Lower lobe of right lung (tissue), 2 donors: ENCODE data around the gene AKAP8L. TPM values are rescaled to one million over a fixed set of nuclear protein-coding genes. Genes with fewer than 3 reads are reported as not detected.

Source experiments
- ATAC-seq, 2 donors: fragments of 200-7000 bp; cut with Tn5 transposase; one replicate each; pipeline ENCODE4 v1.9.1; 2020 to 2022; ENCODE audit warnings: mild to moderate bottlenecking in 2 of 2, moderate library complexity in 2 of 2
- DNase-seq: peaks from one replicate; pipeline ENCODE4 v3.0.0-alpha.2; 2020
- H3K27ac ChIP-seq: fragments of 200-600 bp; one replicate; pipeline ENCODE4 v1.8.0; 2022
- H3K27me3 ChIP-seq: fragments of 200-600 bp; one replicate; pipeline ENCODE4 v1.8.0; 2022; ENCODE audit warnings: low read depth
- H3K36me3 ChIP-seq: fragments of 200-600 bp; one replicate; pipeline ENCODE4 v1.8.0; 2022; ENCODE audit warnings: mild to moderate bottlenecking
- H3K4me1 ChIP-seq: fragments of 200-600 bp; one replicate; pipeline ENCODE4 v1.8.0; 2022
- H3K4me3 ChIP-seq: fragments of 200-600 bp; one replicate; pipeline ENCODE4 v1.8.0; 2022; ENCODE audit warnings: mild to moderate bottlenecking
- H3K9me3 ChIP-seq: fragments of 200-600 bp; one replicate; pipeline ENCODE4 v1.8.0; 2022
- CTCF ChIP-seq: fragments of 200-600 bp; IDR thresholded peaks from one replicate; pipeline ENCODE4 v1.8.0; 2022; ENCODE audit warnings: antibody characterized with exemption, mild to moderate bottlenecking
- intact Hi-C: fragments of 100-400 bp; cut with DNase I; formaldehyde crosslinking; loops from one replicate; pipeline ENCODE4 v1.11.0; 2022
- total RNA-seq: library from RNA; stranded (reverse); fragmentation: NEBNext Ultra II Directional; extraction: Animal tissue kit (Norgen Biotek cat#: 25700); gene quantifications from one replicate; pipeline ENCODE4 v1.2.1, GENCODE V29; 2021
- donor health status: DM: no; HTN: yes; CAD: no; lungs with severe emphysema.

Gene AKAP8L
- total RNA-seq, 1 donor from 2014 or later: 94.2 TPM

GRCh38 chr19:15422296-15423075 is 3.7 kb upstream of the AKAP8L start:
- intact Hi-C loops: no loop called here
- DNase-seq (no peak), ATAC-seq (no peak)
- no peaks in the 10 kb centered on the region for H3K9me3 ChIP-seq
- no peaks in the 10 kb centered on the region for H3K27me3 ChIP-seq
- peak overlapping the region; percentile 65 for H3K27ac ChIP-seq
- peaks cover 50% of the 10 kb centered on the region for H3K36me3 ChIP-seq
- H3K4me3 ChIP-seq: no peak overlapping the region
- no peak for TF ChIP-seq CTCF
- peaks cover 22% of the 10 kb centered on the region for H3K4me1 ChIP-seq

GRCh38 chr19:15421721-15422260 is 3.0 kb upstream of the AKAP8L start:
- ATAC-seq (no peak), DNase-seq (no peak)
- Histone ChIP-seq H3K36me3 (peaks cover 44% of the 10 kb centered on the region), H3K27me3 (no peaks in the 10 kb centered on the region), H3K4me3 (no peak overlapping the region), H3K9me3 (no peaks in the 10 kb centered on the region), H3K27ac (peak overlapping the region; percentile 65), H3K4me1 (peaks cover 29% of the 10 kb centered on the region)
- TF ChIP-seq CTCF: no peak
- intact Hi-C loops: no loop called here

DNA sequence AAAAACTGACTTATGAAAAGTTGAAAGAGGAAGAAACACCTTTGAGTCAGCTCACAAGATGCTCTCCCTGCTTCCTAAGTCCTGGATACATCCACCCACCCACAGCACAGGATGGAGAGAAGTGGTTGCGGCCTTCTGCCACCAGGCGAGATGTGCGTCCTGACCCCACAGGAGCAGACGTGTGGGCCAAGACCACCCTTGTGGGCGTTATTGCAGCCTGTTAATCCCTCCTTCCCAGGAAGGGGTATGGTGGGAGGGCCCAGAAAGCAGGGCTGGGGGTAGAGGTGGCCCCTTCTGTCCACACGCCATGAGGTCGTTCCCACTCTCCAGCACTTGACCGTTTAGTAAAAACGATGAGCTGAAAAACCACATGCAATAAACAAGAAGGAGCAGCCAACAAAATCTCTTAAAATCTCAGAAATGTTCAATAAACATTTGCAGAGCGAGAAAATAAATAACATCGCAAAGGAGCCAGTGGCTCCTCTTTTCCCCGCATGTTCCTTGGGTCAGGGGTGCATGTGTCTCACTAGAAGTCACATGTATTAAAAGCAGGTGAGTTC is 2.4 kb upstream of the AKAP8L start:
- H3K4me3 ChIP-seq: no peak overlapping the region
- ATAC-seq (no peak), DNase-seq (no peak)
- no peaks in the 10 kb centered on the region for H3K27me3 ChIP-seq
- peaks cover 44% of the 10 kb centered on the region for H3K36me3 ChIP-seq
- peak overlapping the region; percentile 65 for H3K27ac ChIP-seq
- no peaks in the 10 kb centered on the region for H3K9me3 ChIP-seq
- intact Hi-C loops: no loop called here
- peaks cover 34% of the 10 kb centered on the region for H3K4me1 ChIP-seq
- no peak for TF ChIP-seq CTCF

GRCh38 chr19:15419413-15420025 is 731 bp upstream of the AKAP8L start:
- no peaks in the 10 kb centered on the region for H3K27me3 ChIP-seq
- DNase-seq (no peak), ATAC-seq (no peak)
- H3K27ac ChIP-seq: peak overlapping the region; percentile 7
- peaks cover 40% of the 10 kb centered on the region for H3K36me3 ChIP-seq
- no peaks in the 10 kb centered on the region for H3K9me3 ChIP-seq
- H3K4me3 ChIP-seq: peak overlapping the region; percentile 100
- H3K4me1 ChIP-seq: peaks cover 44% of the 10 kb centered on the region
- no peak for TF ChIP-seq CTCF
- intact Hi-C loops: no loop called here

DNA sequence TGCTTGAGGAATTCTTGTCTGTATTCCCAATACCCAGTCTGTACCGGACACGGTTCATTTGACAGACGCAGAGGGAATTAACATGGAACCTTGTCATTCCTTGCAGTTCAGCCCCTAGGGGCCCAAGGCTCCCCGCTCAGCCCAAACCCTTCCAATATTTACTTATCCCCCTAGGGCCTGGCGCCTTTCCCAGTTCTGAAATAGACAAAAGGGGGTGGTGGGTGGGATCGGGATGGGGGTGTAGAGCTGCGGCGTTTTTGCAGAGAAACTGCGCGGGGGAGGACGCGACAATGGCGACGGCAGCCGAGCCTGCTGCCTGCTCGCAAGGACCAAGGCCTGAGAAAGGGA is 583 bp downstream of the AKAP8L start:
- Histone ChIP-seq H3K27ac (peak overlapping the region; percentile 94), H3K4me3 (peak overlapping the region; percentile 100), H3K36me3 (peaks cover 27% of the 10 kb centered on the region), H3K9me3 (no peaks in the 10 kb centered on the region), H3K27me3 (no peaks in the 10 kb centered on the region), H3K4me1 (peaks cover 57% of the 10 kb centered on the region)
- intact Hi-C loops: no loop called here
- no peak for TF ChIP-seq CTCF
- peak in 1 of 2 donors; percentile 1 for ATAC-seq
- DNase-seq: no peak
